ENCODE results near the gene ALPL.

Gene ALPL

GRCh38 chr1:21585037-21585436 is 75.8 kb downstream of the ALPL start:
- H3K4me3 ChIP-seq (ENCODE audit: low read depth in 1 of 5, low read length in 5 of 5): no peak overlapping the region
- H3K36me3 ChIP-seq (ENCODE audit: control insufficient read depth in 5 of 5, insufficient read depth in 5 of 5, low read length in 5 of 5): no peaks in the 10 kb centered on the region
- H3K4me1 ChIP-seq (ENCODE audit: control insufficient read depth in 5 of 5, insufficient read depth in 5 of 5, low read length in 5 of 5): peaks cover 0 to 18% (median 12%) of the 10 kb centered on the region in 5 donors
- no peaks in the 10 kb centered on the region for H3K9me3 ChIP-seq (ENCODE audit: control insufficient read depth in 5 of 5, low read length in 5 of 5)
- H3K27me3 ChIP-seq (ENCODE audit: control insufficient read depth in 5 of 5, insufficient read depth in 4 of 5, low read length in 5 of 5): peaks cover 0 to 33% (median 21%) of the 10 kb centered on the region in 5 donors
- no peak overlapping the region for H3K27ac ChIP-seq (ENCODE audit: low read depth, low read length)
- H3K9ac ChIP-seq (ENCODE audit: low read length in 5 of 5): no peak overlapping the region

GRCh38 chr1:21586222-21586621 is 77.0 kb downstream of the ALPL start:
- H3K27me3 ChIP-seq (ENCODE audit: control insufficient read depth in 5 of 5, insufficient read depth in 4 of 5, low read length in 5 of 5): peaks cover 0 to 45% (median 23%) of the 10 kb centered on the region in 5 donors
- H3K9ac ChIP-seq (ENCODE audit: low read length in 5 of 5): no peak overlapping the region
- H3K9me3 ChIP-seq (ENCODE audit: control insufficient read depth in 5 of 5, low read length in 5 of 5): no peaks in the 10 kb centered on the region
- H3K36me3 ChIP-seq (ENCODE audit: control insufficient read depth in 5 of 5, insufficient read depth in 5 of 5, low read length in 5 of 5): no peaks in the 10 kb centered on the region
- H3K4me3 ChIP-seq (ENCODE audit: low read depth in 1 of 5, low read length in 5 of 5): no peak overlapping the region
- H3K4me1 ChIP-seq (ENCODE audit: control insufficient read depth in 5 of 5, insufficient read depth in 5 of 5, low read length in 5 of 5): peaks cover 0 to 27% (median 21%) of the 10 kb centered on the region in 5 donors
- no peak overlapping the region for H3K27ac ChIP-seq (ENCODE audit: low read depth, low read length)

- Histone ChIP-seq H3K4me3 (ENCODE audit: low read depth in 1 of 5, low read length in 5 of 5) (no peak overlapping the region), H3K4me1 (ENCODE audit: control insufficient read depth in 5 of 5, insufficient read depth in 5 of 5, low read length in 5 of 5) (peaks cover 0 to 27% (median 21%) of the 10 kb centered on the region in 5 donors), H3K9ac (ENCODE audit: low read length in 5 of 5) (no peak overlapping the region), H3K9me3 (ENCODE audit: control insufficient read depth in 5 of 5, low read length in 5 of 5) (no peaks in the 10 kb centered on the region), H3K36me3 (ENCODE audit: control insufficient read depth in 5 of 5, insufficient read depth in 5 of 5, low read length in 5 of 5) (no peaks in the 10 kb centered on the region), H3K27me3 (ENCODE audit: control insufficient read depth in 5 of 5, insufficient read depth in 4 of 5, low read length in 5 of 5) (peaks cover 5 to 53% (median 23%) of the 10 kb centered on the region in 5 donors), H3K27ac (ENCODE audit: low read depth, low read length) (no peak overlapping the region)
These were observed 77.8 kb downstream of the ALPL start for GRCh38 chr1:21586846-21587601.

- H3K9ac ChIP-seq (ENCODE audit: low read length in 5 of 5): no peak overlapping the region
- peaks cover 0 to 27% (median 21%) of the 10 kb centered on the region in 5 donors for H3K4me1 ChIP-seq (ENCODE audit: control insufficient read depth in 5 of 5, insufficient read depth in 5 of 5, low read length in 5 of 5)
- H3K27me3 ChIP-seq (ENCODE audit: control insufficient read depth in 5 of 5, insufficient read depth in 4 of 5, low read length in 5 of 5): peaks cover 6 to 55% (median 23%) of the 10 kb centered on the region in 5 donors
- no peaks in the 10 kb centered on the region for H3K9me3 ChIP-seq (ENCODE audit: control insufficient read depth in 5 of 5, low read length in 5 of 5)
- H3K4me3 ChIP-seq (ENCODE audit: low read depth in 1 of 5, low read length in 5 of 5): no peak overlapping the region
- H3K27ac ChIP-seq (ENCODE audit: low read depth, low read length): no peak overlapping the region
- no peaks in the 10 kb centered on the region for H3K36me3 ChIP-seq (ENCODE audit: control insufficient read depth in 5 of 5, insufficient read depth in 5 of 5, low read length in 5 of 5)
These were observed 78.4 kb downstream of the ALPL start for GRCh38 chr1:21587602-21587953.

- H3K9ac ChIP-seq (ENCODE audit: low read length in 5 of 5): no peak overlapping the region
These were observed 80.4 kb downstream of the ALPL start for GRCh38 chr1:21589618-21590017.

GRCh38 chr1:21590126-21590880 is 81.1 kb downstream of the ALPL start:
- Histone ChIP-seq H3K9me3 (ENCODE audit: control insufficient read depth in 5 of 5, low read length in 5 of 5) (no peaks in the 10 kb centered on the region), H3K27ac (ENCODE audit: low read depth, low read length) (no peak overlapping the region), H3K27me3 (ENCODE audit: control insufficient read depth in 5 of 5, insufficient read depth in 4 of 5, low read length in 5 of 5) (peaks cover 11 to 54% (median 22%) of the 10 kb centered on the region in 5 donors), H3K9ac (ENCODE audit: low read length in 5 of 5) (no peak overlapping the region), H3K4me1 (ENCODE audit: control insufficient read depth in 5 of 5, insufficient read depth in 5 of 5, low read length in 5 of 5) (peaks cover 0 to 24% (median 18%) of the 10 kb centered on the region in 5 donors), H3K4me3 (ENCODE audit: low read depth in 1 of 5, low read length in 5 of 5) (no peak overlapping the region), H3K36me3 (ENCODE audit: control insufficient read depth in 5 of 5, insufficient read depth in 5 of 5, low read length in 5 of 5) (no peaks in the 10 kb centered on the region)

More at GRCh38 chr1:21589618-21590017, 80.4 kb downstream of the ALPL start:
- peaks cover 0 to 24% (median 21%) of the 10 kb centered on the region in 5 donors for H3K4me1 ChIP-seq (ENCODE audit: control insufficient read depth in 5 of 5, insufficient read depth in 5 of 5, low read length in 5 of 5)
- H3K27me3 ChIP-seq (ENCODE audit: control insufficient read depth in 5 of 5, insufficient read depth in 4 of 5, low read length in 5 of 5): peaks cover 11 to 53% (median 21%) of the 10 kb centered on the region in 5 donors
- no peak overlapping the region for H3K4me3 ChIP-seq (ENCODE audit: low read depth in 1 of 5, low read length in 5 of 5)
- H3K27ac ChIP-seq (ENCODE audit: low read depth, low read length): no peak overlapping the region
- no peaks in the 10 kb centered on the region for H3K9me3 ChIP-seq (ENCODE audit: control insufficient read depth in 5 of 5, low read length in 5 of 5)
- no peaks in the 10 kb centered on the region for H3K36me3 ChIP-seq (ENCODE audit: control insufficient read depth in 5 of 5, insufficient read depth in 5 of 5, low read length in 5 of 5)

- H3K4me3 ChIP-seq (ENCODE audit: low read depth in 1 of 5, low read length in 5 of 5): no peak overlapping the region
These were observed 81.7 kb downstream of the ALPL start for GRCh38 chr1:21590934-21591333.

GRCh38 chr1:21592086-21592865 is 83.1 kb downstream of the ALPL start:
- Histone ChIP-seq H3K4me1 (ENCODE audit: control insufficient read depth in 5 of 5, insufficient read depth in 5 of 5, low read length in 5 of 5) (peaks cover 0 to 15% (median 10%) of the 10 kb centered on the region in 5 donors), H3K4me3 (ENCODE audit: low read depth in 1 of 5, low read length in 5 of 5) (no peak overlapping the region), H3K9ac (ENCODE audit: low read length in 5 of 5) (no peak overlapping the region), H3K36me3 (ENCODE audit: control insufficient read depth in 5 of 5, insufficient read depth in 5 of 5, low read length in 5 of 5) (no peaks in the 10 kb centered on the region), H3K27ac (ENCODE audit: low read depth, low read length) (no peak overlapping the region), H3K9me3 (ENCODE audit: control insufficient read depth in 5 of 5, low read length in 5 of 5) (no peaks in the 10 kb centered on the region), H3K27me3 (ENCODE audit: control insufficient read depth in 5 of 5, insufficient read depth in 4 of 5, low read length in 5 of 5) (peaks cover 11 to 58% (median 21%) of the 10 kb centered on the region in 5 donors)

More at GRCh38 chr1:21590934-21591333, 81.7 kb downstream of the ALPL start:
- H3K4me1 ChIP-seq (ENCODE audit: control insufficient read depth in 5 of 5, insufficient read depth in 5 of 5, low read length in 5 of 5): peaks cover 0 to 24% (median 17%) of the 10 kb centered on the region in 5 donors
- H3K27me3 ChIP-seq (ENCODE audit: control insufficient read depth in 5 of 5, insufficient read depth in 4 of 5, low read length in 5 of 5): peaks cover 10 to 56% (median 22%) of the 10 kb centered on the region in 5 donors
- H3K9ac ChIP-seq (ENCODE audit: low read length in 5 of 5): no peak overlapping the region
- H3K36me3 ChIP-seq (ENCODE audit: control insufficient read depth in 5 of 5, insufficient read depth in 5 of 5, low read length in 5 of 5): no peaks in the 10 kb centered on the region
- H3K9me3 ChIP-seq (ENCODE audit: control insufficient read depth in 5 of 5, low read length in 5 of 5): no peaks in the 10 kb centered on the region
- H3K27ac ChIP-seq (ENCODE audit: low read depth, low read length): no peak overlapping the region

GRCh38 chr1:21593231-21593630 is 84.0 kb downstream of the ALPL start:
- peaks cover 14 to 57% (median 28%) of the 10 kb centered on the region in 5 donors for H3K27me3 ChIP-seq (ENCODE audit: control insufficient read depth in 5 of 5, insufficient read depth in 4 of 5, low read length in 5 of 5)
- H3K9me3 ChIP-seq (ENCODE audit: control insufficient read depth in 5 of 5, low read length in 5 of 5): no peaks in the 10 kb centered on the region
- no peak overlapping the region for H3K9ac ChIP-seq (ENCODE audit: low read length in 5 of 5)
- H3K27ac ChIP-seq (ENCODE audit: low read depth, low read length): no peak overlapping the region
- peaks cover 0 to 15% (median 10%) of the 10 kb centered on the region in 5 donors for H3K4me1 ChIP-seq (ENCODE audit: control insufficient read depth in 5 of 5, insufficient read depth in 5 of 5, low read length in 5 of 5)
- no peak overlapping the region for H3K4me3 ChIP-seq (ENCODE audit: low read depth in 1 of 5, low read length in 5 of 5)
- H3K36me3 ChIP-seq (ENCODE audit: control insufficient read depth in 5 of 5, insufficient read depth in 5 of 5, low read length in 5 of 5): no peaks in the 10 kb centered on the region
